22Rv1 (cell line): Measurements from ENCODE around the gene FTL.

Source experiments
- H3K27ac ChIP-seq: fragments of 450-650 bp; 2 replicates; pipeline ENCODE4 v1.5.1; 2017
- ZFX ChIP-seq: fragments of 450-650 bp; IDR thresholded peaks from 2 replicates; pipeline ENCODE4 v1.6.1; 2017; ENCODE audit warnings: antibody characterized with exemption, borderline replicate concordance
- TF ChIP-seq, protein P1 (sequence below): fragments of 450-650 bp; IDR thresholded peaks from 2 replicates; pipeline ENCODE4 v1.5.1; 2017; ENCODE audit warnings: mild to moderate bottlenecking

The FTL gene

GRCh38 chr19:48947258-48947542 lies 17.9 kb upstream of the FTL start:
- TF ChIP-seq, protein P1, sequence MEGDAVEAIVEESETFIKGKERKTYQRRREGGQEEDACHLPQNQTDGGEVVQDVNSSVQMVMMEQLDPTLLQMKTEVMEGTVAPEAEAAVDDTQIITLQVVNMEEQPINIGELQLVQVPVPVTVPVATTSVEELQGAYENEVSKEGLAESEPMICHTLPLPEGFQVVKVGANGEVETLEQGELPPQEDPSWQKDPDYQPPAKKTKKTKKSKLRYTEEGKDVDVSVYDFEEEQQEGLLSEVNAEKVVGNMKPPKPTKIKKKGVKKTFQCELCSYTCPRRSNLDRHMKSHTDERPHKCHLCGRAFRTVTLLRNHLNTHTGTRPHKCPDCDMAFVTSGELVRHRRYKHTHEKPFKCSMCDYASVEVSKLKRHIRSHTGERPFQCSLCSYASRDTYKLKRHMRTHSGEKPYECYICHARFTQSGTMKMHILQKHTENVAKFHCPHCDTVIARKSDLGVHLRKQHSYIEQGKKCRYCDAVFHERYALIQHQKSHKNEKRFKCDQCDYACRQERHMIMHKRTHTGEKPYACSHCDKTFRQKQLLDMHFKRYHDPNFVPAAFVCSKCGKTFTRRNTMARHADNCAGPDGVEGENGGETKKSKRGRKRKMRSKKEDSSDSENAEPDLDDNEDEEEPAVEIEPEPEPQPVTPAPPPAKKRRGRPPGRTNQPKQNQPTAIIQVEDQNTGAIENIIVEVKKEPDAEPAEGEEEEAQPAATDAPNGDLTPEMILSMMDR = no peak
- no peak for TF ChIP-seq ZFX
- no peak overlapping the region for H3K27ac ChIP-seq

DNA sequence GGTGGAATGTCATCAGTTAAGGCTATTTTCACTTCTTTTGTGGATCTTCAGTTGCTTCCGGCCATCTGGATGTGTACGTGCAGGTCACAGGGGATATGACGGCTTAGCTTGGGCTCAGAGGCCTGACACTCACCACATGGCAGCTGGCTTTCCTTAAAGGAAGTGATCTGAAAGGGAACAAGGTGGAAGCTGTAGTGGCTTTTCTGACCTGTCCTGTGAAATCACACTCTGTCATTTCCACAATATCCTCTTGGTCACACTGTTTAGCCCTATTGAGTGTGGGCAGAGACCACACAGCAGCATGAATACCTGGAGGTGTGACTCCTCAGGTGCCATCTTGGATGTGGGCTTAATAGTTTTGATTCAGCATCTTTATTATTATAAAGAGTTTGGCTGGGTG lies 14.9 kb upstream of the FTL start:
- no peak overlapping the region for H3K27ac ChIP-seq
- TF ChIP-seq, protein P1 = no peak
- no peak for TF ChIP-seq ZFX

- H3K27ac ChIP-seq = no peak overlapping the region
- TF ChIP-seq ZFX = no peak
- TF ChIP-seq, protein P1 = no peak
These were observed 14.1 kb upstream of the FTL start for GRCh38 chr19:48950830-48951519.

DNA sequence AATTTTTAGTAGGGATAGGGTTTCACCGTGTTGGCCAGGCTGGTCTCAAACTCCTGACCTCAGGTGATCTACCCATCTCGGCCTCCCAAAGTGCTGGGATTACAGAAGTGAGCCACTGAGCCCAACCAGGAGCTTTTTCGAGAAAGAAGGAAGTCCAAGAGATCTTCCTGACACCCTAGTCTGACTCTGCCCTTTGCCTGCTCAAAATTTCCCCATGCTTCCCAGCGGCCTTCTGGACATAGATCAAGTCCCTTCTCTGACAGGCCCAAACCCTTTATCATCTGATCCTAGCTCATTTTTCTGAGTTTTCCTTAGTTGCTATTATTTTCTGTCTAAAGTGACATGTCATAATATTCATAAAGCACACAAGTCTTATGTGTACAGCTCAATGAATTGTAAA lies 12.0 kb upstream of the FTL start:
- TF ChIP-seq, protein P1 = no peak
- no peak for TF ChIP-seq ZFX
- H3K27ac ChIP-seq = no peak overlapping the region

DNA sequence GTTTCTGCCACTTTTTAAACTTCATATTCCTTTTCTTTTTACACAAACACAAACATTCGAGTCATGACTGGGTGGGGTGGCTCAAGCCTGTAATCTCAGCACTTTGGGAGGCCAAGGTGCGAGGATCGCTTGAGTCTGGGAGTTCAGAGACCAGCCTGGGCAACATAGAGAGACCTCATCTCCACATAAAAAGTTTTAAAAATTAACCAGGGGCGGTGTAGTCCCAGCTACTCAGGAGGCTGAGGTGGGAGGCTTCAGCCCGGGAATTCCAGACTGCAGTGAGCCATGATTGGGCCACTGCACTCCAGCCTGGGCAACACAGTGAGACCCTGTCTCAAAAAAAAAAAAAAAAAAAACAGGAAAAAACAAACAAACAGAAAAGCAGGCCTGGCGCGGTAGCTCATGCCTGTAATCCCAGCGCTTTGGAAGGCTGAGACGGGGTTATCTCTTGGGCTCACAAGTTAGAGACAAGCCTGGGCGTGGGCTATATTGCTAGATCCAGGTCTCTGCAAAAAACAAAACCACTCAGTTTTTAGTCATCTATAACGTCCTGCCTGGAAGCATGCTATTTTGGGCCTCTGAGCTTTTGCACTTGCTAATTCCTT lies 11.0 kb upstream of the FTL start:
- H3K27ac ChIP-seq = peak overlapping the region; percentile 79

DNA sequence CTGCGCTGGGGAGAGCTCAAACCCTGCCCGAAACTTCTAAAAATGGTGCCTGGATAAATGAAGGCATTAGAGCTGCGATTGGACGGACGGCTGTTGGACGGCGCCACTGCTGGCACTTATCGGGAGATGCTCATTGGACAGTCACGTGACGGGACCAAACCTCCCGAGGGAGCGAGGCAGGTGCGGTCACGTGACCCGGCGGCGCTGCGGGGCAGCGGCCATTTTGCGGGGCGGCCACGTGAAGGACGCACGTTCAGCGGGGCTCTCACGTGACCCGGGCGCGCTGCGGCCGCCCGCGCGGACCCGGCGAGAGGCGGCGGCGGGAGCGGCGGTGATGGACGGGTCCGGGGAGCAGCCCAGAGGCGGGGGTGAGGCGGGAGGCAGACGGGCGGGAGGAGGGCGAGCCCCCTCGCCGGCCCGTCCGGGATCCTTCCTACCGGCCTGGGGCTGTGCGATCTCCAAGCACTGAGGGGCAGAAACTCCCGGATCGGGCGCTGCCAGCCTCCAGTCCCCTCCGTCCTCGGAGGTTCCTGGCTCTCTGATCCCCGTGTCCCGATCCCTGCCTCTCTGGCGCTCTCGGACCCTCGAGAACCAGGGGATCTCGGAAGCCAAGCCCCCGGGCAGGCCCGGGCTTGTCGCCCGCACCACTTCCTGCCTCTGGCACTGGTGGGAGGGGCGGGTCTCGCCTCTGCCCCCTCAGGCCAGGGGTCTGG lies 10.4 kb upstream of the FTL start, which contains the start of gene BAX:
BAX (plus strand) TSS at position 281 of the 713 bp plus-strand sequence; CDS start at position 335, 54 bp downstream.
- TF ChIP-seq ZFX = no peak
- TF ChIP-seq, protein P1 = peak; percentile 15; the same call in 1 of the 2 replicates
- peak within 1 kb of the TSS; percentile 79 for H3K27ac ChIP-seq

More for the DNA sequence above, 11.0 kb upstream of the FTL start:
- TF ChIP-seq, protein P1 = no peak
- TF ChIP-seq ZFX = no peak
